ENCODE data around the gene KCNJ16. TPM values are rescaled to one million over a fixed set of nuclear protein-coding genes. Genes with fewer than 3 reads are reported as not detected.

The KCNJ16 gene
- 1 to 10 TPM in 1 of 2 donors, not detected in 1; 1.3 TPM for total RNA-seq

DNA sequence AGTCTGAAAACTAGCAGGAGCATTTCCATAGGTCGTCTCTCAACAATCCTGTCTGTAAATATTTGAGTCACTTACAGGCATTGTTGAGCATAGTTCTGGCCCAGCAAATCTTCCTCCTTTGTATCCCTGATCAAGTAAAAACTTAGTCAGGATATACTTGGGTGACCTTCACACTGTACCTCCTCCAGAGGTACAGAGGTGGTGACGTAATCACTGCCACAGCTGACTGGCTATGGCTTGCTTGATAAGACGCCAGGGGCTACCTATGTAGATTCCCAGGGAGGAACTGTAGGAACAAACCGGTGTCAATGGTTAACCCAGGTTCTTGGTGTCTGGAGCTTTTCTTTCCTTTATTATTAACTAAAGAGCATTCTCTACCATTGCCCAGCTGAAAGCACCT lies at the start of gene KCNJ16:
TSS of gene KCNJ16 (plus strand) at position 270 of the 400 bp plus-strand sequence. CDS start 56,863 bp downstream, outside the sequence.
- WGBS: 84% methylated on average over 4 of the region's 4 CpGs
- no peaks in the 10 kb centered on the region for H3K9me3 ChIP-seq
- H3K27ac ChIP-seq: no peak within 1 kb of the TSS
- no peaks in the 10 kb centered on the region for H3K4me1 ChIP-seq (replicated peaks)
- intact Hi-C loops (cut with DNase I): no loop called here
- H3K36me3 ChIP-seq: no peaks in the 10 kb centered on the region
- H3K27me3 ChIP-seq (replicated peaks; ENCODE audit: insufficient read depth): no peaks in the 10 kb centered on the region
- TF ChIP-seq POLR2A (IDR thresholded peaks at IDR 0.05) (no peak), POLR2AphosphoS5 (IDR thresholded peaks at IDR 0.05) (no peak)
- TF ChIP-seq, protein P1, sequence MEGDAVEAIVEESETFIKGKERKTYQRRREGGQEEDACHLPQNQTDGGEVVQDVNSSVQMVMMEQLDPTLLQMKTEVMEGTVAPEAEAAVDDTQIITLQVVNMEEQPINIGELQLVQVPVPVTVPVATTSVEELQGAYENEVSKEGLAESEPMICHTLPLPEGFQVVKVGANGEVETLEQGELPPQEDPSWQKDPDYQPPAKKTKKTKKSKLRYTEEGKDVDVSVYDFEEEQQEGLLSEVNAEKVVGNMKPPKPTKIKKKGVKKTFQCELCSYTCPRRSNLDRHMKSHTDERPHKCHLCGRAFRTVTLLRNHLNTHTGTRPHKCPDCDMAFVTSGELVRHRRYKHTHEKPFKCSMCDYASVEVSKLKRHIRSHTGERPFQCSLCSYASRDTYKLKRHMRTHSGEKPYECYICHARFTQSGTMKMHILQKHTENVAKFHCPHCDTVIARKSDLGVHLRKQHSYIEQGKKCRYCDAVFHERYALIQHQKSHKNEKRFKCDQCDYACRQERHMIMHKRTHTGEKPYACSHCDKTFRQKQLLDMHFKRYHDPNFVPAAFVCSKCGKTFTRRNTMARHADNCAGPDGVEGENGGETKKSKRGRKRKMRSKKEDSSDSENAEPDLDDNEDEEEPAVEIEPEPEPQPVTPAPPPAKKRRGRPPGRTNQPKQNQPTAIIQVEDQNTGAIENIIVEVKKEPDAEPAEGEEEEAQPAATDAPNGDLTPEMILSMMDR (IDR thresholded peaks at IDR 0.05): no peak
- no peak within 1 kb of the TSS for H3K4me3 ChIP-seq
- no peak for DNase-seq (ENCODE audit: low spot score)

DNA sequence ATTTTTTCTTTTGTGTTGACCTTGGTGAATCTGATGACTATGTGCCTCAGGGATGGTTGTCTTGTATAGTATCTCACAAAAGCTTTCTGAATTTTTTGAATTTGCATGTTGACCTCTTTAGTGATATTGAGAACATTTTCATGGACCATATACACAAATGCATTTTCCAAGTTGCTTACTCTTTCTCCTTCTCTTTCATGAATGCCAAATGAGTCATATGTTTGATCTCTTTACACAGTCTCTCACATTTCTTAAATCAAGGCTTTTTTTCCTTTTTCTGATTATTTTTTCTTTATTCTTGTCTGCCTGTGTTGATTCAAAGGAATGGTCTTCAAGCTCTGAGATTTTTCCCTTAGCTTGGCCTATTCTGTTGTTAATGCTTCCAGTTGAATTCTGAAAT lies 46.6 kb upstream of the KCNJ16 start:
- H3K36me3 ChIP-seq: no peaks in the 10 kb centered on the region
- intact Hi-C loops (cut with DNase I): no loop called here
- no peak overlapping the region for H3K27ac ChIP-seq
- TF ChIP-seq POLR2AphosphoS5 (IDR thresholded peaks at IDR 0.05) (no peak), POLR2A (IDR thresholded peaks at IDR 0.05) (no peak)
- TF ChIP-seq, protein P1 (IDR thresholded peaks at IDR 0.05): no peak
- no peaks in the 10 kb centered on the region for H3K9me3 ChIP-seq
- H3K4me3 ChIP-seq: no peak overlapping the region
- DNase-seq (ENCODE audit: low spot score): no peak
- no peaks in the 10 kb centered on the region for H3K4me1 ChIP-seq (replicated peaks)
- no peaks in the 10 kb centered on the region for H3K27me3 ChIP-seq (replicated peaks; ENCODE audit: insufficient read depth)

DNA sequence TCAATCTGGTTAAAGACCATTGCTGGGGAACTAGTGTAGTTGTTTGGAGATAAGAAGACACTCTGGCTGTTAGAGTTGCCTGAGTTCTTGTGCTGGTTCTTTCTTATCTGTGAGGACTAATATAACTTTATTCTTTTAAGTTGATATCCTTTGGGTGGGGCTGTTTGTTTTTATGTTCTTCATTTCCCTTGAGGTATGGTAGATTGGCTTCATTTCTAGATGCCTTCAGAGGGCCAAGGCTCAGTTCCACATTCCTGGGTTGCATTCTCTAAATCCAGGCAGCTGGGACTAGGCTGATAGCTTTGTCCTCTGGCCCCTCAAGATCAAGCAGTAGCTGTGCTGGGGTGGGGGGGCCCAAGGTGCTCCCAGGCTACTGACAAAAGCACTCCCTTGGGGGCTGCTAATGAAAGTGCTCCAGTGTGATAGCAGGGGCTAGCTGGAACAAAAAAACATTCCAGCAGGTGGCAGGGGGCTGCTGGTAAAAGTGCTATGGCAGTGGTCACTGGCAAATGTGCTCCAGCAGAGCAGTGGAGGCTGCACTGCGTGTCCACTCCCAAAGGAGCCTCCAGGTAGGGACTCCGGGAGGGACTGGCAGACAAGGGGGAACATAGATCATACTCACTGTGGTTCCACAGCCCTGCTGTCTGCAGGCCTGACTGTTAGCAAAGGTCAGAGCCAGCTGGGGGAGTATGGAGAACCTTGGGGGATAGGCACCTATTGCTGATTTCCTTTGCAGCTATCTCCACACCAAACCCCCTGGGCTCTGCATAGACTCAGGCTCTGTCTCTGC lies 45.9 kb upstream of the KCNJ16 start:
- Histone ChIP-seq H3K27me3 (replicated peaks; ENCODE audit: insufficient read depth) (no peaks in the 10 kb centered on the region), H3K27ac (no peak overlapping the region), H3K4me3 (no peak overlapping the region), H3K36me3 (no peaks in the 10 kb centered on the region), H3K4me1 (replicated peaks) (no peaks in the 10 kb centered on the region), H3K9me3 (no peaks in the 10 kb centered on the region)
- TF ChIP-seq, protein P1 (IDR thresholded peaks at IDR 0.05): no peak
- TF ChIP-seq POLR2A (IDR thresholded peaks at IDR 0.05) (no peak), POLR2AphosphoS5 (IDR thresholded peaks at IDR 0.05) (no peak)
- intact Hi-C loops (cut with DNase I): no loop called here
- DNase-seq (ENCODE audit: low spot score): no peak
- 93% methylated on average over 2 of the region's 2 CpGs for WGBS

DNA sequence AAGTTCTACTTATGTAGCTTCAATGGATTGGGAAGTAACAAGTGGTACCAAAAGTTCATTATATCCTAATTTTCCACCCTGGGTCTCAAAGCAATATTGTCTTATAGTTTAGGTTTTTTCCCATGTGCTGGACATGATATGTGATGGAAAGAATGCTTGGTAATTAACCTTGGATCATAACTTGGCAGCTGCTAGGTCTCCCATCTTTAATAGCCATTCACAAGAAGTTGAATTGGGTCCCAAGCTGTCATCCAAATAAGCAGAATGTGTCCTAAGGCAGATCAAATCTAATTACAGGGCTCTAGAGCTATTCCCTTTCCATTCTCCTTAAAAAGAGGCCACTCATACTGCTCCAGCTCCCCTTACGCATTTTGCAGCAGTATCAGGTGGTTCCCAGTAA lies 44.7 kb upstream of the KCNJ16 start:
- H3K36me3 ChIP-seq: no peaks in the 10 kb centered on the region
- intact Hi-C loops (cut with DNase I): no loop called here
- no peak overlapping the region for H3K27ac ChIP-seq
- no peak for TF ChIP-seq POLR2AphosphoS5 (IDR thresholded peaks at IDR 0.05)
- TF ChIP-seq, protein P1 (IDR thresholded peaks at IDR 0.05): no peak
- no peak for TF ChIP-seq POLR2A (IDR thresholded peaks at IDR 0.05)
- no peaks in the 10 kb centered on the region for H3K4me1 ChIP-seq (replicated peaks)
- no peak overlapping the region for H3K4me3 ChIP-seq
- no peaks in the 10 kb centered on the region for H3K9me3 ChIP-seq
- DNase-seq (ENCODE audit: low spot score): no peak
- 85% methylated on average over 1 of the region's 1 CpG for WGBS
- no peaks in the 10 kb centered on the region for H3K27me3 ChIP-seq (replicated peaks; ENCODE audit: insufficient read depth)

DNA sequence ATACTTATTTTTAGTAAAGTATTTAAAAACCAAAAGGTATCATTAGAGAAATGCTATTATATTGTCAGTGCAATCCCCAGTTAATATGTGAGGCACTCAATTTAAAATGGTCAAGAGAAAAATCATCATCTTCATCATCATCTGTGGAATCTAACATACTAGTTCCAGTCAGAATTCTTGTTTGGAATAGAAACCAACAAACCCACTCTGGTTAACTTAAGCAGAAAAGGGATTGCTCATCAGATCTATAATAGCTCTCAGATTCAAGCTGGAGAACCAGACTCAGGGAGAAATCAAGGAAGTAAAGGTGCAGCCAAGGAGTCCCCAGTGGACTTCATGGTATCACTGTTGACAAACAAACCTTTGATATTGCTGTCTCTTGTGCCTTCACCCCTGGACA lies 43.7 kb upstream of the KCNJ16 start:
- intact Hi-C loops (cut with DNase I): no loop called here
- Histone ChIP-seq H3K27ac (no peak overlapping the region), H3K4me3 (no peak overlapping the region), H3K4me1 (replicated peaks) (no peaks in the 10 kb centered on the region), H3K27me3 (replicated peaks; ENCODE audit: insufficient read depth) (no peaks in the 10 kb centered on the region), H3K9me3 (no peaks in the 10 kb centered on the region), H3K36me3 (no peaks in the 10 kb centered on the region)
- TF ChIP-seq, protein P1 (IDR thresholded peaks at IDR 0.05): no peak
- TF ChIP-seq POLR2A (IDR thresholded peaks at IDR 0.05): no peak
- no peak for TF ChIP-seq POLR2AphosphoS5 (IDR thresholded peaks at IDR 0.05)
- DNase-seq (ENCODE audit: low spot score): no peak
